Cerebellar cortex (tissue), 1 donor: Measurements from ENCODE around the gene AGAP1.

Experiments
- DNase-seq: peaks from one replicate; pipeline ENCODE4 v3.0.0-alpha.2; 2015; ENCODE audit warnings: low spot score

Gene AGAP1

GRCh38 chr2:235712176-235712575 lies 218.3 kb downstream of the AGAP1 start:
- DNase-seq = no peak

DNA sequence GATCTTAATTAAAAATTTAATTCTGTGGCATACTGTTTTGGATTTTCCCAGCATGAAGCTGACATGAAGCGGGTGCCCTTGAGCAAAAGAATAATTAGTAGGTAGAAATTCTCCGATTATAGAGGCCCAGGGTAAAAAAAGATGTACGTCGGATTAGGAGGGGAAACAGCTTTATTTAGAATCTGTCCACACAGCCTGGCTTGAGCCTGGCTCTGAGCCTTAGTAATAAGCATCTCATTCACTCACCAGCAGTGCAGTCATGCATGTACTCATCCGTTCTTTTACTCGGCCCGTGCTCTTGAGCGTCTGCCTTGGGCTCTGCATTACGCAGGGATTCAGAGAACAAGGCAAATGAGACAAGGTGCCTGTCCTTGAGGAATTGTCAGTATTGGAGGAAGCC lies 219.3 kb downstream of the AGAP1 start:
- peak; percentile 68 for DNase-seq

GRCh38 chr2:235715601-235716000 lies 221.8 kb downstream of the AGAP1 start:
- DNase-seq = no peak

DNA sequence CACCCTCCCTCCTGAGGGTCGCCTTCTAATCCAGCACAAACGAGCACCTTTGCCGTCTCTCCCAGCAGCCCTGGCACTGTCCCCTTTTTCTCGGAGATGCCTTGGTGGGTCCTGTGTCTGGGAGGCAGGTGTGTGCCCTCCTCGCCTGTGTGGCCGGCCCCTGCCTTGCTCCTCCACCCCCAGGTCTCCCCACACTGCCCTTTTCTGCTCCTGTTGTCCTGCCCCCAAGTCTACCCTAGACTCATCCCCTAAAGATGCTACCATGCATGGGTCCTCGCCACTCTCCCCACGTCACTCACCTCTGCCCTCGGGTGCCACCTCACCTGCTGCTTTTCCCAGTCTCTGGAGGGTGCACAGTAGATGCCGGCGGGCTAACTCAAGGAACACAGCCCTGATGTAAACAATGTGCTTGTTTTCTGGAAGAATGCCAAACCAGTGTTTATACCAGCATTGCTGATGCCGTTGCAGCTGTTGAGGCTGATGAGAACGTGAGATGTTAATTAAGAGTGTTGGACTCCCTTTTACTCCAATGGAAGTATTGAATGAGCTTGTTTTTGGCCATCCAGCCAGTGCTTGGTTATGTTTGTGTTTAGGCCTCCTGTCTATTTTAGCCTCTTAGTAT lies 223.1 kb downstream of the AGAP1 start:
- DNase-seq = no peak

- DNase-seq = no peak
Observed at GRCh38 chr2:235719146-235719942, 225.5 kb downstream of the AGAP1 start.

GRCh38 chr2:235721625-235722024 lies 227.8 kb downstream of the AGAP1 start:
- DNase-seq = no peak

DNA sequence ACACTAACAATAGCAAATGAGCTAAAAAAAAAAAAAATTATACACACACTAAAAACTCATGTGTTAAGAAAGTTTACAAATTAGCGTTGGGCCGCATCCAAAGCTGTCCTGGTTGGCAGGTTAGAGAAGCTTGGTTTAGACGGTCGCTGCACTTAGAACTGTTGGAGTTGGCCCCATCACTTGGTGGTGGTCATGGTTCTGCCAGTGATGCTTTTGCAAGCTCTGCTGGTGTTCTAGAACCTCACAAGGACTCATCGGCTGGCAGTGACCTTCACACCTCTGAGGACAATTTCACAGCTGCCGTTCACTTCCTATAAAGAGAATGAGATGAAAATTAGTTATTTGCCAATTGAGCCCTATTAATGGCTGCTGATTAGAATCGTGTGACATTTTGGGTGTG lies 229.0 kb downstream of the AGAP1 start:
- DNase-seq = no peak

DNA sequence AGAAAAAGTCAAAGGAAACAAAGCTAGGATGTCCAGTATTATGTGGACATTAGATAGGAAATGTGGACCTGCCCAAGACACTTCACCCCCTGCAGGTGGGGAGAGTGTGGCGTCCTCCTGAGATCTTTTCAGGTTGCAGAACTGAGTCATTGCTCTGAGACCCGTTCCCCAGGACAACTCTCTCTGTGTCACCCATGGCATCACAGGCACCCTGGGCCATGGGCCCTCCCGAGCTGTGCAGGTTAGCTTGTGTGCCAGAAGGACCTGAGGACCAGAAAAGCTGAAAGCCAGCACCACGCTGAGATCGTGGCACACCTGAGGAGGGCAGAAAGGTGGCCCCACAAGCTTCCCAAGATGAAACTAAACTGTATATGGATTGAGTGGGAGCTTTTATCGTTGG lies 229.5 kb downstream of the AGAP1 start:
- DNase-seq = no peak

DNA sequence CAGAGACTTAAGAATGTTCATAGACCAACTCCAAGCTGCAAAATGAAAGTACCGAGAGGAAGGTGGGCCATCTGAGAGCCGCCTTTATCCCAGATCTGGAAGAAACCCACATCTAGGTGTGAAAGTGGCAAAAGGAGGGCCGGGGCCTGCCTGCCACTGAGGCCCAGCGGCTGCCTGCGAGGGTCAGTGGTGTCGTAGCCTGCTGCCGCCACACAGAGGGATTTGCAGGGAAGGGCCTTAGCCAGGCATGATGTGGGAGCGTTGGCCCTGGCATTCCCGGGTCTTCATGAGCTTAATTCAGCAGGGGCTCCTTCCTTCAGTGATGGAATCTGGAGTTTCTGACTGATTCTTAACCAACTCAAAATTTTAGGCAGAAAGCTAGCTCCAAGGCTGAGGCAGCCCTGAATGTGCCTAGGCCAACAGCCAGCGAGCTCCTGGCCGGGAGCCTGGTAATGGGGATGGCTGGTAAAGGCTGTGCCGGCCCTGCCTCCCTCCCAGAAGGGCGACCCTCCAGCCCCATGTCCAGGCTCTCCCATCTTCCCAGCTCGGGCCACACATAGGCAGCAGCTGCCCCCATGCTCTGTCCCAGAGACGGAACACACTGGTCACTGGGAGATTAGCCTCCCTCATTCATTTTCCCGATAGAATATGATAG lies 230.1 kb downstream of the AGAP1 start:
- DNase-seq = no peak

DNA sequence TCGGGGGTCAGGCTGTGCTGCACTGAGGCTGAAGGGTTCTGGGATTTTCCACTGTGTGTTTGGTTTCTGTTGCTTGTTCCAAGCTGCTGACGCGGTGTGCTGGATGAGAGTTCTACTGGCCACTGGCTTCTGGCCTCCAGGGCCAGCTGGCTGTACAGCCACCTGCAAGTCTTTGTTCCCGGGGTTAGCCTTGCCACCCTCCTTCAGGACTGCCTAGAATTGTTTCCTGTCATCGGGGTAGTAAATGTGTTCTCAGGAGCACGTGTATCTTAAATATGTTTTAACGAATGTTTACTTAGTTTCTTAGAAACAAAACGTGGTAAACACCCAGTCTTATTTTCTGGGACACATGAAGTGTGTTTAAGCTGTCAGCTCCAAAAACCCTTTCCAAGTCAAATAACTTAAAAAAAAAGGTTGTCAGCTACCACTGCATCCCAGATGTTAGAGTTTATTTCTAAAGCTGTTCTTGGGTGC lies 231.2 kb downstream of the AGAP1 start:
- DNase-seq = peak; percentile 55

DNA sequence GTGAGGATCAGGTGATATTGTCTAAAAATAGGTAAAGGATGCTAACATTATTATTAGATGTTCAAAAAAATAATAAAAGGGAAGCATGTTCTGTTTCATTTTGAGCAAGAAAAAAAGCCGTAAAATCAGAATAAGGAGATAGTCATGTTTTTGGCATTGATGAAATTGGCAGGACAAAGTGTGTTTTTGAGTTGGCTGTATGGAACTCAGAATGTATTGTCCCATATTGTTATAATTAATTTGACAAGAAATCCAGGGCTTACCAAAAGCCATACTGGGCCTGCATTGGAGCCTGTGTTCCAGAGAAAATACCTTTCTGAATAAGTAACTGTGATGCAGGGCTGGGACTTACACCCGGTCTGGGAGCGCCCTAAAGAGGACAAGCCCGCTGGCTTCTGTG lies 232.0 kb downstream of the AGAP1 start:
- no peak for DNase-seq

DNA sequence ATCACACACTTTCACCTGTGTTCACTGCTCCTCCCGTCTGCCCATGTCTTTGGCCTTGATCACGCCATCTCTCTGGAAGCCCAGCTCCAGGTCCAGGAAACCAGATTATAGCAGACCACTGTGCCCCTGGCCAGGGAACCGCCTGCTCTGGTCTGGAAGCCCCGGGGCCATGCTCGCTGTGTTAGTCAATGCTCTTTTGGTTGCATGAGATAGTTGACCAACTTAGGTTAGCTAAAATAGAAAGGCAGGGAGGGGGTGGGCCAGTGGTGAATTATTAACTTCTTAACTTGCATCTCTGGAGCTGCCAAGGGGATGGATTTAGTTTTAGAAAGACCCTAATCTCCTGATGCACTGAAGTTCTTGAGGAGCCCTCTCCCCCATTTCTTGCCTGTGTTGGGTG lies 232.7 kb downstream of the AGAP1 start:
- DNase-seq = no peak

GRCh38 chr2:235727174-235727573 lies 233.3 kb downstream of the AGAP1 start:
- DNase-seq = no peak

- DNase-seq = no peak
Observed at GRCh38 chr2:235727891-235728799, 234.3 kb downstream of the AGAP1 start.

- no peak for DNase-seq
Observed at GRCh38 chr2:235728800-235729556, 235.1 kb downstream of the AGAP1 start.

- no peak for DNase-seq
Observed at GRCh38 chr2:235729557-235729947, 235.7 kb downstream of the AGAP1 start.

GRCh38 chr2:235730115-235730514 lies 236.3 kb downstream of the AGAP1 start:
- DNase-seq = no peak

DNA sequence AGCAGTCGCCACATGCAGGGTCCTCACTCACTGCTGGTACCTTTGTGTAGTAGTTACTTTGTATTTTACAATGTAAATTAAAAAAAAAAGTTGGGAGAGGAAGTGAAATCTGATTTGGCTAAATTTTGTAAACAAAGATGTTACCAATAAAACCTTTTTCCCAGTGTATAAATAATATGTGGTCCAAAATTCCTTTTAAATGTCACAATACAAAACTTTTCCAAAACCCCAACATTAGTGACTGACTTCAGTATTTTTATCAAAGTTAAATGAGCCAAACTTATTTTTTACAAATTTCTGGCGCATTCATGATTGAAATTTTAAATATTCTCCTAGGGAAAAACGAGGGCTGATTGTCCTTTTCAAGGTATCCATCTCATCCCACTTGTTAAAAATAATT lies 239.9 kb downstream of the AGAP1 start:
- DNase-seq = no peak

GRCh38 chr2:235734168-235734567 lies 240.3 kb downstream of the AGAP1 start:
- DNase-seq = no peak

DNA sequence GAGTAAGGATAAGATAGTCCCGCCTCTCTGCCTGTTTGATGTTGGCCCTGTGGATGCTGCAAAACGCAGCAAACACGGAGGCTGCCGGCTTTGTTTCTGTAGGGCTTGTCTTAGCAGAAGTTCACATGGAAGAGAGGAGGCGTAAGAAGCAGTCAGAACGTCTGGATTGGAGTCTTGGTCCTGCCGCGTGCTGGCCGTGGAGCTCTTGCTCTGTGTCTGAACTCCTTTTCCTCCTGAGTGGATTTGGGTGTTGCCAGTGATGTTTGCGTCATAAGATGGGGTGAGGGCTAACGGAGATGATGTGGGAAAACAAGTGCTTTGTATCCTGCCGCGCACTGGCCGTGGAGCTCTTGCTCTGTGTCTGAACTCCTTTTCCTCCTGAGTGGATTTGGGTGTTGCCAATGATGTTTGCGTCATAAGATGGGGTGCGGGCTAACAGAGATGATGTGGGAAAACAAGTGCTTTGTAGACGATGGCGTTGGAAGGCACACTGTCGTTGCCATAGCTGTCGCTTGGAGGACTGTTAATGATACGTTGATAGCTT lies 240.9 kb downstream of the AGAP1 start:
- no peak for DNase-seq

DNA sequence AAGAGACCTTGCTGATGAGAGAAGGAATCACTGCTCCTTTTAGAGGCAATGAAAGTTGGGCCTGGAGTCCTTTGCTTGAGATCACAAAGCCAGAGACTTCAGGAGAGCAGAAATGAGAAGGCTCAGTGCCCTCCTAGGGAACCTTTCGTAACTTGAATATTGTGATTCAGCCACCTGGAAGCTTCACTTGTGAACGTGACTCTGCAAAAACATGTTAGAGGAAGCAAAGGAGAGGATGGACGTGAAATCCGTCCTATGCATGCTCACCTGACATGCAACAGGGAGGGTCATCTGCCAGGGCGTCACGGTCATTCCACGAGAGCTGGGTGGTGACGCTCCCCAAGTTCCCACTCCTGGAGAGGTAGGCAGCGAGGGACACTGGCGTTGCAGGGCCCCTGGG lies 243.6 kb downstream of the AGAP1 start:
- no peak for DNase-seq
